Right atrium auricular region (tissue), 2 donors: ENCODE results near the gene SLC25A15. TPM values are rescaled to one million over a fixed set of nuclear protein-coding genes. Genes with fewer than 3 reads are reported as not detected.

Experiments
- DNase-seq: peaks from one replicate; pipeline ENCODE4 v3.0.0-alpha.2; 2019; ENCODE audit warnings: low spot score
- H3K27ac ChIP-seq, 2 donors: fragments of 200-600 bp; sonication (generic); 1 replicate in 1 of 2; 2 replicates in 1 of 2; pipeline ENCODE4 v1.5.1; 2016 to 2019
- H3K27me3 ChIP-seq, 2 donors: fragments of 200-600 bp; sonication (generic); one replicate each; pipeline versions ENCODE4 v1.5.1 to v1.6.0; 2017 to 2019
- H3K36me3 ChIP-seq: fragments of 200-600 bp; sonication (generic); one replicate; pipeline ENCODE4 v1.5.1; 2016
- H3K4me1 ChIP-seq, 2 donors: fragments of 200-600 bp; sonication (generic); one replicate each; pipeline versions ENCODE4 v1.5.1 to v1.6.0; 2017 to 2019
- H3K4me3 ChIP-seq, 2 donors: fragments of 200-600 bp; sonication (generic); 1 replicate in 1 of 2; 2 replicates in 1 of 2; pipeline ENCODE4 v1.5.1; 2017 to 2019; ENCODE audit warnings: mild to moderate bottlenecking in 1 of 2, moderate library complexity in 1 of 2
- H3K9me3 ChIP-seq, 2 donors: fragments of 200-600 bp; sonication (generic); one replicate each; pipeline ENCODE4 v1.5.1; 2019
- total RNA-seq, 2 donors: library from RNA; depleted of rRNA; stranded (reverse); fragments of >200 nt; gene quantifications; one replicate each; pipeline ENCODE4 v1.1.0, GENCODE V29; 2016
- TF ChIP-seq, protein P1 (sequence below), 2 donors: fragments of 200-600 bp; sonication (generic); IDR thresholded peaks; one replicate each; pipeline ENCODE4 v1.5.1; 2019; ENCODE audit warnings: antibody characterized with exemption in 2 of 2

Gene SLC25A15
- total RNA-seq, 2 donors from 2014 or later = 5.9 to 6.0 TPM

DNA sequence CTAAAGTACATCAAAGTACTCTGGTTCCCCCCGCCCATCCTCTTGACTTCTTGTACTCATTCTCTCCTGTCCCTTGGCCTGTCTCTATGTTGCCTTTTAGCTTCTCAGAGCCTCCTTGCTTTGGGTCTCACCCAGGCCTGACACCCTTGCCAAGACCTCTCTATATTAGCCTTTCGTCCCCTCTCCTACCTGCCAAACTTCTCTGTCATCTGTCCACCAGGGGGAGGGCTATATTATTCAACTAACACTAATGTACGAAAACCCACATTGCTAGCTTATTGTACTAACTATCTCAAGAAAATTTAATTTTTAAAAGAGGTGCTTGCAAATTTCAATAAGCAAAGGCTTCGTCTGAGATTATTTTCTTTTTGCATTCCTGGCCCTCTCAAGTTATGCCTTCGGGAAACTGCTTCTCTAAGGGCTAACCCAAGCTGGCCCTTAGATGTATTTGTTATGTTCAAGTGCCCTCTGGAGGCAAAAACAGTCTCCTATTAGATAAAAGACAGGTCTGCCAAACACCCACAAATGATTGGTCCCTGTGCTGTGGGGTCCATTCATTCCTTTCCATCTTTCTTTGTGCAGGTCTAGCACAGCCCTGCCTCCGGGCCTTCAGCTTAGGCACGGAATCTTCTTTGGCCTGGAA lies 12.1 kb upstream of the SLC25A15 start:
- H3K4me1 ChIP-seq = peaks cover 0 to 7% of the 10 kb centered on the region in 2 donors
- TF ChIP-seq, protein P1, sequence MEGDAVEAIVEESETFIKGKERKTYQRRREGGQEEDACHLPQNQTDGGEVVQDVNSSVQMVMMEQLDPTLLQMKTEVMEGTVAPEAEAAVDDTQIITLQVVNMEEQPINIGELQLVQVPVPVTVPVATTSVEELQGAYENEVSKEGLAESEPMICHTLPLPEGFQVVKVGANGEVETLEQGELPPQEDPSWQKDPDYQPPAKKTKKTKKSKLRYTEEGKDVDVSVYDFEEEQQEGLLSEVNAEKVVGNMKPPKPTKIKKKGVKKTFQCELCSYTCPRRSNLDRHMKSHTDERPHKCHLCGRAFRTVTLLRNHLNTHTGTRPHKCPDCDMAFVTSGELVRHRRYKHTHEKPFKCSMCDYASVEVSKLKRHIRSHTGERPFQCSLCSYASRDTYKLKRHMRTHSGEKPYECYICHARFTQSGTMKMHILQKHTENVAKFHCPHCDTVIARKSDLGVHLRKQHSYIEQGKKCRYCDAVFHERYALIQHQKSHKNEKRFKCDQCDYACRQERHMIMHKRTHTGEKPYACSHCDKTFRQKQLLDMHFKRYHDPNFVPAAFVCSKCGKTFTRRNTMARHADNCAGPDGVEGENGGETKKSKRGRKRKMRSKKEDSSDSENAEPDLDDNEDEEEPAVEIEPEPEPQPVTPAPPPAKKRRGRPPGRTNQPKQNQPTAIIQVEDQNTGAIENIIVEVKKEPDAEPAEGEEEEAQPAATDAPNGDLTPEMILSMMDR (IDR thresholded peaks at IDR 0.05) = peak; percentile 78 to 84
- H3K36me3 ChIP-seq = no peaks in the 10 kb centered on the region
- no peaks in the 10 kb centered on the region for H3K27me3 ChIP-seq
- H3K9me3 ChIP-seq = no peaks in the 10 kb centered on the region
- DNase-seq = no peak
- no peak overlapping the region for H3K27ac ChIP-seq
- peak overlapping the region in 1 of 2 donors; percentile 31 for H3K4me3 ChIP-seq

DNA sequence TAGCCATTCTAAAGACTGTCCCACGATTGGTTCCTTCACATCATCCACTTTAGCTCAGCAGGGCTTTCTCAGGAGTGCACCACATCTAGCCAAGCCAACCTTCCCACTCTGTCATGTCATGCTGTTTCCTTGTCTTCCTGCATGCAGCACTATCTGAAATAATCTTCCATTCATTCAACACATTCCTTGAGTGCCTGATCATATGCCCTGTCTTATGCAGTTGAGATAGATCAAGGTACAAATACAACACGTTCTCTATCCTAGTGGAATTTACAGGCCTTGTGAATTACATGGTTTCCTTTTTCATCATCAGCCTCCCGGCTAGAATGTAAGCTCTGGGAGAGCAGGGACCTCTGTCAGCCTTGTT lies 11.6 kb upstream of the SLC25A15 start:
- no peaks in the 10 kb centered on the region for H3K27me3 ChIP-seq
- DNase-seq = no peak
- no peak overlapping the region for H3K4me3 ChIP-seq
- H3K9me3 ChIP-seq = no peaks in the 10 kb centered on the region
- no peaks in the 10 kb centered on the region for H3K36me3 ChIP-seq
- no peak overlapping the region for H3K27ac ChIP-seq
- TF ChIP-seq, protein P1 (IDR thresholded peaks at IDR 0.05) = no peak
- peaks cover 0 to 7% of the 10 kb centered on the region in 2 donors for H3K4me1 ChIP-seq

DNA sequence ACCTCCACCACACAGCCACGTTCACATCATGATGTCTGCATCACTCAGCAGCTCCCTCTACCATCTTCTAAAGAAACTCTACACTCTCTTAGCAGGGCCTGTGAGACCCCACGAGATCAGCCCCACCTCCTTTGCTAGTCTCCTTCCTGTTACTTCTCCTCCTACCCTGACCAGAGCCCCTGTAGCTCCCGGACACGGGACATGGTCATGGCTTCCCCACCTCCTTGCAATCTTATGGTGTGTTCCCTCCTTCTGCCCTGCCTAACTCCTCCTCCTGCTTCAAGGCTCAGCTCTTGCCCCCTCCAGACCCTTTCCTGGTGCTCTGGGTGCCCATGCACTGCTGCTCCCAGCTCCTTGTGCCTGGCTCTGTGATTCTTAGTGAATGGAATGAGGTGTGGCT lies 10.4 kb upstream of the SLC25A15 start:
- Histone ChIP-seq H3K4me3 (no peak overlapping the region), H3K4me1 (peaks cover 0 to 7% of the 10 kb centered on the region in 2 donors), H3K36me3 (no peaks in the 10 kb centered on the region), H3K27me3 (no peaks in the 10 kb centered on the region), H3K27ac (no peak overlapping the region), H3K9me3 (no peaks in the 10 kb centered on the region)
- DNase-seq = peak; percentile 36
- TF ChIP-seq, protein P1 (IDR thresholded peaks at IDR 0.05) = no peak

DNA sequence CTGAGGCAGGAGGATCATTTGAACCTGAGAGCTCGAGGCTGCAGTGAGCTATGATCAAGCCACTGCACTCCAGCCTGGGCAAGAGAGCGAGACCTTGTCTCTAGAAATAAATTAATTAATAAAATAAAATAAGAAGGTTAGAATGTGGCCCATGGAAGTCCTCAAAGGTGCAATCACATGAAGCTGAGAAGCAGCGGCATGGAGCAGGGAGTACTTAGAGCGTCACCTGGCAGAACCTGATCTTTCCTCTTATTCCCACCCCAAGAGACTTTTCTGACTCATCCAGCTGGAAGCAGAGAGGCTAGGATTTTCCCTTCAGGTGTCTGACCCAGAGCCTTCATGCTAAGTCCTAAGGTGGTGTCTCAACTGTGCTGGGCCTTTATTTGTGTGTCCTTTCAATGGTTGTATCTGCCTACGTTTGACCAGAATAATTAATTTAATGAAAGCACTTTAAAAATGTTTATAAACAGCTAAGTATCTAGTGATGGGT lies 9.6 kb upstream of the SLC25A15 start:
- H3K27me3 ChIP-seq = no peaks in the 10 kb centered on the region
- no peak for DNase-seq
- no peak overlapping the region for H3K27ac ChIP-seq
- peaks cover 0 to 7% of the 10 kb centered on the region in 2 donors for H3K4me1 ChIP-seq
- H3K9me3 ChIP-seq = no peaks in the 10 kb centered on the region
- TF ChIP-seq, protein P1 (IDR thresholded peaks at IDR 0.05) = no peak
- H3K36me3 ChIP-seq = no peaks in the 10 kb centered on the region
- no peak overlapping the region for H3K4me3 ChIP-seq

DNA sequence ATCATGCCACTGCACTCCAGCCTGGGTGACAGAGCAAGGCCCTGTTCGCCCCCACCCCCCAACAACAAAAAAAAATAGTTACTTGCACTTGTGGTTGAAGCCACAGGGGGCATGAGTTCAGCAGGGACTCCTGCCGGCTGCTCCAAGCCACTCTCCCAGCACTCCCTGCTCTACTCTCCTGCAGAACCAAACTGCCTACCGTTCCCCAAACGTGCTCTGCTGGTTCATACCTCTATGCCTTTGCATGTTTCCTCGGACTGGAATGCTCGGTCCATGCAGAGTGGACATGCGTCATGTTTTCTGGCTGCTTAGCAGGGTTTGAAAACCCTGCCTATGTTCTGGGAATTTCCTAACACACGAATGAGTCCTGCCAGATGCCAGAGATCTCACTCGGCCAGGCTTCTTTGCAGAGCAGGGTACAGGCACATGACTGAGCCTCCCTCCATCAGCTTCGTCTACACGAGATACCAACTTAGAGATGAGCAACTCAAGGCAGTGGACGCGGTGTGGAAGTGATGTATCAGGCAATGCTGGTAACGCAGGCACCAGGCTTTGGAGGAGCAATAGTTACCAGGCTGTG lies 8.5 kb upstream of the SLC25A15 start:
- Histone ChIP-seq H3K4me3 (no peak overlapping the region), H3K4me1 (peaks cover 0 to 7% of the 10 kb centered on the region in 2 donors), H3K27ac (no peak overlapping the region), H3K9me3 (no peaks in the 10 kb centered on the region), H3K27me3 (no peaks in the 10 kb centered on the region), H3K36me3 (no peaks in the 10 kb centered on the region)
- peak; percentile 53 for DNase-seq
- TF ChIP-seq, protein P1 (IDR thresholded peaks at IDR 0.05) = no peak
